Astrocyte of the hippocampus (primary cell): ENCODE measurements around the gene CD209.

Experiments
- DNase-seq: peaks from one replicate; pipeline ENCODE4 v3.0.0; 2011; ENCODE audit warnings: low read depth, low spot score

CD209 gene

DNA sequence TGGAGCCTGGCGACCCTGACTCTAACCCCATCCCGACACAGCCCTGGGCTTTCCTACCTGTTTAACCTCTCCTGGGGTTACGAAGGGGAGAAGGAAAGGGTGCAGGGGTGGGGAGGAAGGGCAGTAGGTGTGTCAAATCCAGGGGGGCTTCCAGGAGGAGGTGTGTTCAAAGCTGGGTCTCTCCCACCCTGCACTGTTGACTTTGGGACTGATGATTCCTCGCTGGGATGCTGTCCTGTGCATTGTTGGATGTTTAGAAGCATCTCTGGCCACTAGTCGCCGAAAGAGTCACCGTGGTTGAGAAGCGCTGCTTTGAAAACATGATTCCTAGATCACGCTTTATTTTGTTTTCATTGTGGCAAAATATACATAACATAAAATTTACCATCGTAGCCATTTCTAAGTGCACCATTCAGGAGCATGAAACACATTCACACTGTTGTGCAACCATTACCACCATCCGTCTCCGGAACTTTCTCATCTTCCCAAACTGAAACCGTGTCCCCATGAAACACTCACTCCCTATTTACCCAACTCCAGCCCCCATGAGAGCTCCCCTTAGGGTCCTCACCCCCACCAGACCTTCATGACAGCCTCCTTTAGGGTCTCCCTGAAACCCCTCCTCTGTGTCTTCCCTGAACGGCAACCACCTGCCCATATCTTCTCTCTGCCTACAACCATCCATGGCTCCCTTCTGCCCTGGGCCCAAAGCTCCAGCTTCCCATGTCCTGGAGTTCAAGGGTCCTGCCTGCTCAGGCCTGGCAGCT lies 41.0 kb downstream of the CD209 start:
- no peak for DNase-seq

GRCh38 chr19:7705387-7706187 lies 41.7 kb downstream of the CD209 start:
- no peak for DNase-seq

DNA sequence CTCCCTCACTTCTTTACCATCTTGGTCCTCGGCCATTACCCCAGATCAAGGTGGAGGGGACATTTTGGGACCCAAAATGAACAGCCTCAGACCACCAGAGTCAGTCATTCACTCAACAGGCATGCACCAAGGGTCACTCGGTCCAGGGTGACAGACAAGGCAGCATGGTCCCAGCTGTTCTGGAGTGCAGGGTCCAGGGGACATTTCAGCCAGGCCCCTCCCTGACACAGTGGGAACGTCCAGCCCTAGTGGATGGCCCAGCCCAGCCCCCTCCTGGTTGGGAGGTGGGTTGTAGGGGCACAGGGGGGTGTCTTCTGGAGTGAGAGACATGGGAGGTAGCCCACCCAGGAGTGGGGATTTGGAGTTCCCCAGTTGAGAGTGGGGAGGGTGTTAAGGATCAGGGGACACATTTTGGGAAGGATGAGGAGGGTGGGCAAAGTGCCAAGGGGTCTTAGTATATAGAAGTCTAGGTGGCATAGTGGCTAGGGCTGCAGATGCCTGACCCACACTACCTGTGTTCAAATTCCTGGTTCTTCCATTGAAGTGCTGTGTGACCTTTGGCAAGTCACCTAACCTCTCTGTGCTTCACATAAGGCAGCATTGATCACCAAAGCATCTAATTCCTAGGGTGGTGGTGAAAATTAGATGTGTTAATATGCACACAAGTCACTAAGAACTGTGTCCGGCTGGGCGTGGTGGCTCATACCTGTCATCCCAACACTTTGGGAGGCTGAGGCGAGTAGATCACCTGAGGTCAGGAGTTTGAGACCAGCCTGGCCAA lies 42.9 kb downstream of the CD209 start:
- no peak for DNase-seq

DNA sequence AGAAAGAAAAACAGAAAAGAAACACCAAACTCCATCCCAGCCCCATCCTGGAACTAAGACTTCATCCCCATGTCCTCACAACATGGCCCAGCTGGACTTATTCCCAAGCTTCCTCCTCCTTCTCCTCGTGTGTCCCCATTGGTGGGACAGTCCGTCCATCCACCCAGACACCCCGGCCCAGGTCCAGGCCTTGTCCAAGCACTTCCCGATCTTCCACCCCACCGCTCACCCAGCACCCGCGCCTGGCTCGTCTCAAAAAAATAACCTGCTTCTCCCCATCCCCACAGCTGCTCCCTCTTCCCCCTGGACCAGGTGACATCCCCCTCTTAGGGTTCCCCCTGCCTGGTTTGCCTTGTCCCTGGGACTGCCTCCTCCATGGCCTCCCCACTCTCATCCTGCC lies 44.0 kb downstream of the CD209 start:
- no peak for DNase-seq

- no peak for DNase-seq
Observed at GRCh38 chr19:7701654-7702457, 45.5 kb downstream of the CD209 start, which contains the start of gene FCER2. FCER2 (minus strand) TSS chr19:7702131; CDS start chr19:7699760, 2,371 bp downstream.

GRCh38 chr19:7701049-7701653 lies 46.2 kb downstream of the CD209 start:
- DNase-seq: no peak

- DNase-seq: no peak
Observed at GRCh38 chr19:7699417-7700401, 47.6 kb downstream of the CD209 start.

- no peak for DNase-seq
Observed at GRCh38 chr19:7699003-7699402, 48.3 kb downstream of the CD209 start.

GRCh38 chr19:7698583-7698982 lies 48.8 kb downstream of the CD209 start:
- DNase-seq: no peak

DNA sequence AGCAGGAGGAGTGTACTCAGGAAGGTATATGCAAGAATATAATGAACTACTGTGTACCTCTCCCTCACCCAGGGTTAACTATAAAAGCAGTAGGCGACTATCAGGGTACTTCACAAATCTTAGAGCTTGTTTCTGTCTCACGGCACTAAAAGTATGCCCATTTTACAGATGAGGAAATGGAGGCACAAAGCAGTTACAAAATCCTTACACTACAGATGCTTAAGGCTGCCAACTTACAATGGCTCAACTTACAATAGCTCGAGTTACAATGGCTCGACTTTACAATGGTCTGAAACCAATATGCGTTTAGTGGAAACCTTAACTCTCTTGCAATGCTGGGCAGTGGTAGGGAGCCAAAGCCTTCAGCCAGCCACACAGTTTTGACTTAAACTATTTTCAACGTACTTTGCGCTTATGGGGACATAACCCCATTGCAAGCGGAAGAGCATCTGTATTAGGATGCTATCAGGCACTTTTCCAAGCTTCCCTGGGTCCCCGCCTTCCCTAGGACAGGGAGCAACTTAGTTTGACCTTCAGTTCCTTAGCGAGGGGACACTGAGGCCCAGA lies 49.5 kb downstream of the CD209 start:
- DNase-seq: no peak

DNA sequence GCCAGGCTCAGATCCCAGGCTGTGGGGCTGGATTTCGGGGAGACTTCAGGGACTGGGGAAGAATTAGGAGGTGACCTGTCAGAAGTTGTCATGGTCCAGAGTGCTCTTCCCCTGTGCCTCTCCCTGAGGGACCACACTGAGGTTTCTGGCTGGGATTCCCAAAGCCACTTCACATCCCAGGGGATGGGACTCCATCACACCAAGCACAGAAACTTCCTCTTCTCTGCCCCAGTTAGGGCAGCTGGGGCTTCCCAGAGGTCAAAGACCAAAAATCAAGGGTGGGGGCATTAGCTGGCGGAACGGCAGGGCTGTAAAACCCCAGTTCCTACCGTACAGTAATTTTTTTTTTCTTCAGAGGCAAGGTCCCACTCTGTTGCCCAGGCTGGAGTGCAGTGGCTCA lies 52.8 kb downstream of the CD209 start:
- DNase-seq: no peak

- no peak for DNase-seq
Observed at GRCh38 chr19:7692417-7693088, 54.8 kb downstream of the CD209 start.

- DNase-seq: no peak
Observed at GRCh38 chr19:7691497-7691896, 55.8 kb downstream of the CD209 start.

GRCh38 chr19:7690779-7691258 lies 56.5 kb downstream of the CD209 start:
- DNase-seq: no peak
